NCI-H2029 treated with DMSO at 0.1 percent for 48 hours (cell line): ENCODE measurements around the gene PGAP3.
"Not testable (repeated sequence)": the region's sequence is repeated elsewhere in the genome, so short reads cannot be mapped to it uniquely, and the experiment has no call there.

Experiments
- DNase-seq: peaks from one replicate; lab custom pipeline; 2025; lab: John Stamatoyannopoulos, UW

Gene PGAP3

GRCh38 chr17:39715375-39716072 lies 27.7 kb upstream of the PGAP3 start:
- DNase-seq: no peak

- no peak for DNase-seq
These were observed 26.4 kb upstream of the PGAP3 start for GRCh38 chr17:39714234-39714633.

GRCh38 chr17:39711851-39712250 lies 24.0 kb upstream of the PGAP3 start:
- no peak for DNase-seq

- not testable (repeated sequence) for DNase-seq
These were observed 23.2 kb upstream of the PGAP3 start for GRCh38 chr17:39711071-39711470.

- no peak for DNase-seq
These were observed 22.4 kb upstream of the PGAP3 start for GRCh38 chr17:39709998-39710964.

GRCh38 chr17:39709319-39709997 lies 21.6 kb upstream of the PGAP3 start:
- DNase-seq: no peak

- no peak for DNase-seq
These were observed 19.1 kb upstream of the PGAP3 start for GRCh38 chr17:39706921-39707337.

GRCh38 chr17:39706383-39706782 lies 18.5 kb upstream of the PGAP3 start:
- no peak for DNase-seq

- DNase-seq: peak; percentile 13
These were observed 18.0 kb upstream of the PGAP3 start for GRCh38 chr17:39705786-39706348.

GRCh38 chr17:39704821-39705551 lies 17.1 kb upstream of the PGAP3 start:
- DNase-seq: no peak

- no peak for DNase-seq
These were observed 16.1 kb upstream of the PGAP3 start for GRCh38 chr17:39703913-39704312.

- DNase-seq: peak; percentile 42
These were observed 15.3 kb upstream of the PGAP3 start for GRCh38 chr17:39702901-39703893.

- no peak for DNase-seq
These were observed 14.0 kb upstream of the PGAP3 start for GRCh38 chr17:39701784-39702422.

- DNase-seq: no peak
These were observed 13.3 kb upstream of the PGAP3 start for GRCh38 chr17:39701012-39701783.

GRCh38 chr17:39700148-39700987 lies 12.5 kb upstream of the PGAP3 start:
- no peak for DNase-seq

- no peak for DNase-seq
These were observed 11.9 kb upstream of the PGAP3 start, which contains the start of gene ERBB2 for GRCh38 chr17:39699818-39700147. ERBB2 (plus strand) TSS chr17:39700064; CDS start chr17:39700239, 175 bp downstream.

GRCh38 chr17:39699157-39699817 lies 11.4 kb upstream of the PGAP3 start:
- DNase-seq: not testable (repeated sequence)
